Osteocyte (in vitro differentiated cells): ENCODE measurements around the gene KRTAP21-2. TPM values are rescaled to one million over a fixed set of nuclear protein-coding genes. Genes with fewer than 3 reads are reported as not detected.
"Not testable (repeated sequence)": the region's sequence is repeated elsewhere in the genome, so short reads cannot be mapped to it uniquely, and the experiment has no call there.

Experiments
- DNase-seq: peaks from one replicate; pipeline ENCODE4 v3.0.0; 2021; ENCODE audit warnings: mixed read lengths; ENCODE audit not compliant: unreplicated experiment; ENCODE audit errors: extremely low spot score
- H3K27ac Mint-ChIP-seq: one replicate; pipeline ENCODE4 v1.8.0; 2021; ENCODE audit warnings: mild to moderate bottlenecking, mixed read lengths; ENCODE audit not compliant: unreplicated experiment
- H3K27me3 Mint-ChIP-seq: one replicate; pipeline ENCODE4 v1.8.0; 2021; ENCODE audit warnings: mixed read lengths; ENCODE audit not compliant: unreplicated experiment
- H3K36me3 Mint-ChIP-seq: one replicate; pipeline ENCODE4 v1.8.0; 2021; ENCODE audit warnings: mixed read lengths; ENCODE audit not compliant: unreplicated experiment
- H3K4me1 Mint-ChIP-seq: one replicate; pipeline ENCODE4 v1.8.0; 2021; ENCODE audit warnings: mixed read lengths; ENCODE audit not compliant: unreplicated experiment
- H3K4me3 Mint-ChIP-seq: one replicate; pipeline ENCODE4 v1.8.0; 2021; ENCODE audit warnings: mild to moderate bottlenecking, moderate library complexity, mixed read lengths; ENCODE audit not compliant: unreplicated experiment
- H3K9me3 Mint-ChIP-seq: one replicate; pipeline ENCODE4 v1.8.0; 2021; ENCODE audit warnings: mixed read lengths; ENCODE audit not compliant: unreplicated experiment
- CTCF ChIP-seq: fragments of 200-600 bp; sonication (generic); IDR thresholded peaks from 2 replicates; pipeline ENCODE4 v1.5.0; 2021; ENCODE audit warnings: antibody characterized with exemption, mild to moderate bottlenecking, moderate library complexity
- total RNA-seq: library from RNA; stranded (reverse); gene quantifications from 2 replicates; pipeline ENCODE4 v1.2.1, GENCODE V29; 2021

The KRTAP21-2 gene
- total RNA-seq, 1 donor from 2014 or later: not detected

- Mint-ChIP-seq H3K4me1 (no peaks in the 10 kb centered on the region), H3K4me3 (no peak overlapping the region), H3K9me3 (peaks cover 17% of the 10 kb centered on the region), H3K27me3 (no peaks in the 10 kb centered on the region), H3K27ac (no peak overlapping the region), H3K36me3 (no peaks in the 10 kb centered on the region)
- no peak for DNase-seq
- TF ChIP-seq CTCF: no peak
Observed at GRCh38 chr21:30758306-30758705, 11.2 kb upstream of the KRTAP21-2 start.

GRCh38 chr21:30755328-30755727, 8.3 kb upstream of the KRTAP21-2 start, which contains the start of gene KRTAP21-1:
TSS of gene KRTAP21-1 (minus strand) at chr21:30755428. CDS start at chr21:30755378, 50 bp downstream.
- DNase-seq, H3K36me3 Mint-ChIP-seq, H3K4me3 Mint-ChIP-seq, H3K4me1 Mint-ChIP-seq, H3K27ac Mint-ChIP-seq, H3K27me3 Mint-ChIP-seq: not testable (repeated sequence)
- peaks cover 13% of the 10 kb centered on the region for H3K9me3 Mint-ChIP-seq

- Mint-ChIP-seq H3K4me1 (no peaks in the 10 kb centered on the region), H3K27me3 (no peaks in the 10 kb centered on the region), H3K9me3 (peaks cover 12% of the 10 kb centered on the region), H3K36me3 (no peaks in the 10 kb centered on the region), H3K4me3 (no peak overlapping the region), H3K27ac (no peak overlapping the region)
- no peak for DNase-seq
- no peak for TF ChIP-seq CTCF
Observed at GRCh38 chr21:30740462-30740861, 6.6 kb downstream of the KRTAP21-2 start.

- Mint-ChIP-seq H3K4me3 (no peak overlapping the region), H3K4me1 (no peaks in the 10 kb centered on the region), H3K9me3 (peaks cover 1% of the 10 kb centered on the region), H3K27me3 (peaks cover 4% of the 10 kb centered on the region), H3K27ac (no peak overlapping the region), H3K36me3 (no peaks in the 10 kb centered on the region)
- no peak for TF ChIP-seq CTCF
- no peak for DNase-seq
Observed at GRCh38 chr21:30733026-30733425, 14.0 kb downstream of the KRTAP21-2 start.

GRCh38 chr21:30726726-30727125, 20.3 kb downstream of the KRTAP21-2 start:
- TF ChIP-seq CTCF: no peak
- peaks cover 8% of the 10 kb centered on the region for H3K9me3 Mint-ChIP-seq

GRCh38 chr21:30719401-30719800, 27.7 kb downstream of the KRTAP21-2 start:
- TF ChIP-seq CTCF: no peak
- H3K27ac Mint-ChIP-seq: no peak overlapping the region
- no peak overlapping the region for H3K4me3 Mint-ChIP-seq
- no peaks in the 10 kb centered on the region for H3K9me3 Mint-ChIP-seq
- H3K4me1 Mint-ChIP-seq: no peaks in the 10 kb centered on the region
- H3K27me3 Mint-ChIP-seq: no peaks in the 10 kb centered on the region
- no peaks in the 10 kb centered on the region for H3K36me3 Mint-ChIP-seq
- no peak for DNase-seq

More at GRCh38 chr21:30726726-30727125, 20.3 kb downstream of the KRTAP21-2 start:
- Mint-ChIP-seq H3K27me3 (no peaks in the 10 kb centered on the region), H3K36me3 (no peaks in the 10 kb centered on the region), H3K27ac (no peak overlapping the region), H3K4me3 (no peak overlapping the region), H3K4me1 (no peaks in the 10 kb centered on the region)
- no peak for DNase-seq
